Aorta (tissue), 5 donors: ENCODE data around the gene OLFM3. TPM values are rescaled to one million over a fixed set of nuclear protein-coding genes. Genes with fewer than 3 reads are reported as not detected.

ENCODE experiments used
- ATAC-seq: fragments of 200-7000 bp; cut with Tn5 transposase; one replicate; pipeline ENCODE4 v1.9.1; 2022; ENCODE audit warnings: moderate library complexity; ENCODE audit not compliant: low FRiP score
- DNase-seq, 2 donors: peaks; one replicate each; pipeline ENCODE4 v3.0.0-alpha.2; 2020
- H3K27ac ChIP-seq, 2 donors: one replicate each; pipeline ENCODE4 v1.5.1; 2013; ENCODE audit warnings: low read length in 2 of 2, mild to moderate bottlenecking in 2 of 2, moderate library complexity in 2 of 2, control low read depth in 1 of 2, inconsistent platforms in 1 of 2, low read depth in 1 of 2
- H3K27me3 ChIP-seq, 2 donors: one replicate each; pipeline ENCODE4 v1.6.1; 2013; ENCODE audit warnings: control low read depth in 1 of 2, low read length in 1 of 2, mild to moderate bottlenecking in 1 of 2, moderate library complexity in 1 of 2; ENCODE audit not compliant: insufficient read depth in 2 of 2, control insufficient read depth in 1 of 2
- H3K36me3 ChIP-seq, 2 donors: one replicate each; pipeline ENCODE4 v1.6.1; 2013; ENCODE audit warnings: control low read depth in 1 of 2, low read length in 1 of 2, mild to moderate bottlenecking in 1 of 2; ENCODE audit not compliant: insufficient read depth in 2 of 2, control insufficient read depth in 1 of 2
- H3K4me1 ChIP-seq, 2 donors: one replicate each; pipeline ENCODE4 v1.6.1; 2013; ENCODE audit warnings: low read length in 2 of 2, control low read depth in 1 of 2, mild to moderate bottlenecking in 1 of 2, moderate library complexity in 1 of 2; ENCODE audit not compliant: insufficient read depth in 2 of 2, control insufficient read depth in 1 of 2
- H3K4me3 ChIP-seq, 2 donors: one replicate each; pipeline ENCODE4 v1.5.1; 2013; ENCODE audit warnings: low read length in 2 of 2, control low read depth in 1 of 2, mild to moderate bottlenecking in 1 of 2
- H3K9me3 ChIP-seq: one replicate; pipeline ENCODE4 v1.6.1; 2013; ENCODE audit warnings: mild to moderate bottlenecking, low read length; ENCODE audit not compliant: control insufficient read depth
- WGBS, 2 donors: extraction: QIAGEN DNeasy Blood & Tissue Kit; methylation state at CpG; one replicate each; pipeline ENCODE4 v1.1.7; 2013; 5-methylcytosine and 5-hydroxymethylcytosine counted together
- intact Hi-C, 2 donors: fragments of 100-400 bp; cut with DNase I; formaldehyde crosslinking; loops; one replicate each; pipeline versions ENCODE4 v1.14.2 to v1.15.0; 2022
- polyA plus RNA-seq, 2 donors: library from polyadenylated mRNA; stranded (reverse); fragments of 200-250 nt; gene quantifications; one replicate each; pipeline ENCODE4 v1.2.3, GENCODE V29; 2013
- total RNA-seq, 2 donors: library from RNA; stranded (reverse); fragmentation: NEBNext Ultra II Directional; extraction: Animal tissue kit (Norgen Biotek cat#: 25700); gene quantifications; one replicate each; pipeline ENCODE4 v1.2.1, GENCODE V29; 2021
- donor health status: healthy with polysubstance abuse.
- donor health status: Bipolar disorder and iron deficiency.
- donor health status: DM: no; HTN: no; CAD: no.
- donor health status: DM: no; HTN: no; CAD: no.
- donor health status: DM: yes; HTN: yes; CAD: no.

Gene OLFM3
- total and polyA plus RNA-seq, 4 donors = not detected

DNA sequence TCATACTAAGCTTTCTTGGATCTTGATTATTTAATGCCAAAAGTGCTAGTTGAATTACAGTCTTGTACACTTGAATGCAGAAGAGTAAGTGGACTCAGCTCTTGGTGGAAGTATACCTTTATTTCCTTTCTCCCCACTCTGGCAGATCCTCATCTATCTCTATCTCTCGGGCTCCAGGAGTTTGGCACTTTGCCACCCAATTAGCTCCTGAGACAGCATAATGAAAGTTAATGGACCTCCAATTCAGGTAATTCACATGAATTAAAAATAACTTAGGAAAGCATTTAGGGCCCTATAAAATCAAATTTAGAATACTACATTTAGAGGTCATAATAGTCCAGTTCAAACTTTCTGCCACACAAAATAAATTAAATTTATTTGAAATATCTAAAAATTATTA, 67.4 kb downstream of the OLFM3 start:
- Histone ChIP-seq H3K36me3 (no peaks in the 10 kb centered on the region), H3K4me1 (no peaks in the 10 kb centered on the region), H3K9me3 (no peaks in the 10 kb centered on the region), H3K27ac (no peak overlapping the region), H3K27me3 (no peaks in the 10 kb centered on the region), H3K4me3 (no peak overlapping the region)
- ATAC-seq = no peak
- WGBS, 2 donors = 31 to 45% methylated on average over 1 of the region's 1 CpG
- intact Hi-C loops = no loop called here
- no peak for DNase-seq

DNA sequence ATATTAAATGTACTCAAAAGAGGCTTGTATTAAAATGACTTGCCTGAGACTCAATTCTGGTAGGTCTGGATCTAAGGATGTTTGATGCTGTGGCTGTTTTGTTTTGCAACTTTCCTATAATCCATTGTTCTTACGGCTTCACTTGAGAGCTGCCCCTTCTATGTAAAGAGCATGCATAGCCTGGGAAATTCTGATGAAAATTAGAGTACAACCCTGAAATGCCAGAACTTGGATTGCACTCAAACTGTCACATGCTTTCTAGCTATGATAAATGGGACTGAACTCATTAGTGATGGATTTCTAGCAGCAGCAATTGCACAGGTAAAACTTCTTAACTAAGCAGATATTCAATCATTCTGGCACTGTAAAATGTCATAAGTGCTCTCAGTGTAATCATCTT, 67.9 kb downstream of the OLFM3 start:
- WGBS, 2 donors = 49 to 62% methylated on average over 1 of the region's 1 CpG
- no peaks in the 10 kb centered on the region for H3K4me1 ChIP-seq
- DNase-seq (no peak), ATAC-seq (no peak)
- H3K27ac ChIP-seq = no peak overlapping the region
- no peak overlapping the region for H3K4me3 ChIP-seq
- no peaks in the 10 kb centered on the region for H3K9me3 ChIP-seq
- no peaks in the 10 kb centered on the region for H3K36me3 ChIP-seq
- intact Hi-C loops = no loop called here
- no peaks in the 10 kb centered on the region for H3K27me3 ChIP-seq

DNA sequence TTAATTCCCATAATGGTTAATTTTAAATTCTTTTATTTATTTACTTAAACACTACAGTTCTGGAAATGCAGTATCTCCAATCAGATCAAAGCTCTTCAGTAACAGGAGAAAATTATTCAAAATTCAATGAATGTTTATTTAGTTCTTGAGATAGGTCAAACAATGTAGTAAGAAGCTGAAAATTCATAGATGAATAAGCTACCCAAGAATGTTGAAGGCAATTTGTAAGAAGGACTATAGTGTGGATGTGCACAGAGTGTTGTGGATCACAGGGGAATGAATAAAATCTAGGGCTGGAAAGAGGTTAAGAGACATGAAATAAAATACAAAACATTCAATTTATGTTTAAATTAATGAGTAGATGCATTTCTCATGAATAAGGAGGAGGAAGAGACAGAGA, 72.0 kb downstream of the OLFM3 start:
- intact Hi-C loops = no loop called here
- Histone ChIP-seq H3K27me3 (no peaks in the 10 kb centered on the region), H3K4me1 (no peaks in the 10 kb centered on the region), H3K27ac (no peak overlapping the region), H3K9me3 (no peaks in the 10 kb centered on the region), H3K4me3 (no peak overlapping the region), H3K36me3 (no peaks in the 10 kb centered on the region)
- DNase-seq = no peak
- no peak for ATAC-seq

GRCh38 chr1:101920577-101920976, 76.1 kb downstream of the OLFM3 start:
- 14 to 19% methylated on average over 1 of the region's 1 CpG for WGBS, 2 donors
- DNase-seq (no peak), ATAC-seq (no peak)
- H3K27ac ChIP-seq = no peak overlapping the region
- H3K36me3 ChIP-seq = no peaks in the 10 kb centered on the region
- no peak overlapping the region for H3K4me3 ChIP-seq
- no peaks in the 10 kb centered on the region for H3K4me1 ChIP-seq
- intact Hi-C loops = no loop called here
- H3K9me3 ChIP-seq = no peaks in the 10 kb centered on the region
- no peaks in the 10 kb centered on the region for H3K27me3 ChIP-seq

GRCh38 chr1:101918277-101918676, 78.4 kb downstream of the OLFM3 start:
- ATAC-seq = no peak
- no peaks in the 10 kb centered on the region for H3K9me3 ChIP-seq

GRCh38 chr1:101915597-101915996, 81.1 kb downstream of the OLFM3 start:
- H3K4me1 ChIP-seq = no peaks in the 10 kb centered on the region
- H3K4me3 ChIP-seq = no peak overlapping the region
- ATAC-seq (no peak), DNase-seq (no peak)
- no peak overlapping the region for H3K27ac ChIP-seq
- intact Hi-C loops = no loop called here
- peaks cover 0 to 1% of the 10 kb centered on the region in 2 donors for H3K27me3 ChIP-seq
- WGBS, 2 donors = 30 to 36% methylated on average over 5 of the region's 5 CpGs
- H3K9me3 ChIP-seq = no peaks in the 10 kb centered on the region
- no peaks in the 10 kb centered on the region for H3K36me3 ChIP-seq

More at GRCh38 chr1:101918277-101918676, 78.4 kb downstream of the OLFM3 start:
- Histone ChIP-seq H3K36me3 (no peaks in the 10 kb centered on the region), H3K4me1 (no peaks in the 10 kb centered on the region), H3K27ac (no peak overlapping the region), H3K4me3 (no peak overlapping the region), H3K27me3 (no peaks in the 10 kb centered on the region)
- 83% methylated on average over 1 of the region's 1 CpG for WGBS, 2 donors
- no peak for DNase-seq
- intact Hi-C loops = no loop called here

DNA sequence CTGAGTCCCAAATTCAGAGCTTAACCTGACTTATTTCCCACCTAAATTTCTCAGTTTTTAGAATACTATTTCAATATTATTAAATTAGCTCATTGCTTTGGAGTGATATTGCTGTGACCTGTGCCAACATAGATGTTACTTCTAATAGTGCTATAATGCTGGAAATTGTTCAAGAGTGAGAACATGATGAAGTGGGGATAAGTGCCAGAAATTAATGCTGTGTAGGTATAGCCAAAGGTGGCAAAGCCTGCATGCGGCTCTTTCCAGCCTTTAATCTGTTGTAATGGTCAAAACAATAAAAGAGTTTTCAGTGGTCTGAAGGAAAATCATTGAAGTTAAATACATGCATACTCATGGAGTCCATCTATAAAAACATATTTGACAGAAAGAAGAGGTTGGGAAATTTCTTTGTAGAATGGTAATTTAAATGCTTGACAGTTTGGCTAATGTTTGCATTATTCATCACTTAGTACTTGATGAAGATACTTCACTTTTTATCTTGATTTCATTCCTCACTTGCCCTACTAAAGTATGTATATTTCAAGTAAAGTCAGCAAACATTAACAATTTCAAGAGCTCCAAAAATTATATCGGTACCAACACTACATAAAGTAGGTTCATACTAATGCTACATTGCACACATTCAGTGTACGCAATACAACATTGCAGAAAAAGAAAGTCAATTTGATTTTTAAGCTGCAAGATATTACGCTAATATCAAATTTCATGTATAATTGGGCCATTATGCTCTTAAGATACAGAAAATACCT, 82.1 kb downstream of the OLFM3 start:
- intact Hi-C loops = no loop called here
- peaks cover 0 to 1% of the 10 kb centered on the region in 2 donors for H3K27me3 ChIP-seq
- WGBS, 2 donors = 79% methylated on average over 4 of the region's 4 CpGs

GRCh38 chr1:101911894-101912293, 84.8 kb downstream of the OLFM3 start:
- peaks cover 0 to 1% of the 10 kb centered on the region in 2 donors for H3K27me3 ChIP-seq
- no peak overlapping the region for H3K27ac ChIP-seq
- intact Hi-C loops = no loop called here
- no peak overlapping the region for H3K4me3 ChIP-seq
- no peaks in the 10 kb centered on the region for H3K4me1 ChIP-seq
- no peaks in the 10 kb centered on the region for H3K9me3 ChIP-seq
- 61 to 62% methylated on average over 5 of the region's 5 CpGs for WGBS, 2 donors
- DNase-seq (no peak), ATAC-seq (no peak)
- no peaks in the 10 kb centered on the region for H3K36me3 ChIP-seq

More for the DNA sequence above, 82.1 kb downstream of the OLFM3 start:
- Histone ChIP-seq H3K4me3 (no peak overlapping the region), H3K27ac (no peak overlapping the region), H3K9me3 (no peaks in the 10 kb centered on the region), H3K4me1 (no peaks in the 10 kb centered on the region), H3K36me3 (no peaks in the 10 kb centered on the region)
- DNase-seq (no peak), ATAC-seq (no peak)

DNA sequence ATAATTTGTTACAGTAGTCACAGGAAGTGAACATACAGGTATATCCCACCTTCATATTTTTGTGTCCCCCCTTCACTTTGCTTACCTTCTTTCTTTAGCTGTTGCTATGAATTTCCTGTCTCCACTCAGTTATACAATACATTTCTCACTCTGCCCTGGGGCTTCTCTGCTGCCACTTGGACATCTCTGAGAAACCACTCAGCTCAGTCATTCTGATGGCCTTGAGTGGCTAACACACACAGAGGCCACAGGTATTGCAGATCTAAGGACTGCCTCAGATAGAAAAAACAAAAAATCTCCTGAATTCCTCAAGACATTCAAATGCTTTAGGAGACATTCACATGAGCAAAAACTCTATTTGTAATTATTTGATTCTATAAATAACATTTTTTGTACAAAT, 87.7 kb downstream of the OLFM3 start:
- peaks cover 0 to 1% of the 10 kb centered on the region in 2 donors for H3K27me3 ChIP-seq
- no peak overlapping the region for H3K4me3 ChIP-seq
- no peaks in the 10 kb centered on the region for H3K4me1 ChIP-seq
- H3K36me3 ChIP-seq = no peaks in the 10 kb centered on the region
- no peak for ATAC-seq
- intact Hi-C loops = no loop called here
- no peak for DNase-seq
- H3K9me3 ChIP-seq = no peaks in the 10 kb centered on the region
- no peak overlapping the region for H3K27ac ChIP-seq
